ENCODE measurements around the gene PPARD. TPM values are rescaled to one million over a fixed set of nuclear protein-coding genes. Genes with fewer than 3 reads are reported as not detected.
A peak's percentile ranks its signal among the peaks of the same experiment; 100 is the strongest.

The PPARD gene
- total and polyA plus RNA-seq, 8 donors, result 2.6 to 34.6 (median 17.9) TPM

GRCh38 chr6:35371494-35372262 lies 29.3 kb downstream of the PPARD start:
- 86 to 93% (median 88%) methylated on average over 8 of the region's 8 CpGs for WGBS, 5 donors
- no peak overlapping the region for H3K27ac ChIP-seq
- no peak for DNase-seq

GRCh38 chr6:35372633-35373032 lies 30.3 kb downstream of the PPARD start:
- Histone ChIP-seq H3K27me3 (no peaks in the 10 kb centered on the region), H3K4me1 (peaks cover 10 to 62% (median 32%) of the 10 kb centered on the region in 4 donors), H3K36me3 (no peaks in the 10 kb centered on the region)

More at GRCh38 chr6:35371494-35372262, 29.3 kb downstream of the PPARD start:
- TF ChIP-seq, protein P1, sequence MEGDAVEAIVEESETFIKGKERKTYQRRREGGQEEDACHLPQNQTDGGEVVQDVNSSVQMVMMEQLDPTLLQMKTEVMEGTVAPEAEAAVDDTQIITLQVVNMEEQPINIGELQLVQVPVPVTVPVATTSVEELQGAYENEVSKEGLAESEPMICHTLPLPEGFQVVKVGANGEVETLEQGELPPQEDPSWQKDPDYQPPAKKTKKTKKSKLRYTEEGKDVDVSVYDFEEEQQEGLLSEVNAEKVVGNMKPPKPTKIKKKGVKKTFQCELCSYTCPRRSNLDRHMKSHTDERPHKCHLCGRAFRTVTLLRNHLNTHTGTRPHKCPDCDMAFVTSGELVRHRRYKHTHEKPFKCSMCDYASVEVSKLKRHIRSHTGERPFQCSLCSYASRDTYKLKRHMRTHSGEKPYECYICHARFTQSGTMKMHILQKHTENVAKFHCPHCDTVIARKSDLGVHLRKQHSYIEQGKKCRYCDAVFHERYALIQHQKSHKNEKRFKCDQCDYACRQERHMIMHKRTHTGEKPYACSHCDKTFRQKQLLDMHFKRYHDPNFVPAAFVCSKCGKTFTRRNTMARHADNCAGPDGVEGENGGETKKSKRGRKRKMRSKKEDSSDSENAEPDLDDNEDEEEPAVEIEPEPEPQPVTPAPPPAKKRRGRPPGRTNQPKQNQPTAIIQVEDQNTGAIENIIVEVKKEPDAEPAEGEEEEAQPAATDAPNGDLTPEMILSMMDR (IDR thresholded peaks at IDR 0.05), result no peak
- no peak for TF ChIP-seq POLR2AphosphoS5 (IDR thresholded peaks at IDR 0.05)
- Histone ChIP-seq H3K4me3 (no peak overlapping the region), H3K36me3 (no peaks in the 10 kb centered on the region), H3K9me3 (no peaks in the 10 kb centered on the region), H3K27me3 (no peaks in the 10 kb centered on the region), H3K4me1 (peaks cover 10 to 53% (median 29%) of the 10 kb centered on the region in 4 donors)
- intact Hi-C loops (cut with DNase I; ENCODE audit: low total_unique reads), result no loop called here

GRCh38 chr6:35376281-35376680 lies 33.9 kb downstream of the PPARD start:
- no peak for TF ChIP-seq POLR2AphosphoS5 (IDR thresholded peaks at IDR 0.05)
- no peak for TF ChIP-seq EP300 (IDR thresholded peaks at IDR 0.05)
- no peak for TF ChIP-seq POLR2A (IDR thresholded peaks at IDR 0.05)
- TF ChIP-seq, protein P1 (IDR thresholded peaks at IDR 0.05), result no peak
- H3K27ac ChIP-seq, result peak overlapping the region in 3 of 5 donors; percentile 2 to 52 (median 45)
- WGBS, 5 donors, result 59 to 98% (median 92%) methylated on average over 2 of the region's 2 CpGs
- H3K4me1 ChIP-seq, result peaks cover 0 to 40% (median 18%) of the 10 kb centered on the region in 4 donors
- H3K27me3 ChIP-seq, result no peaks in the 10 kb centered on the region
- H3K4me3 ChIP-seq, result no peak overlapping the region
- peaks cover 0 to 5% (median 0%) of the 10 kb centered on the region in 4 donors for H3K36me3 ChIP-seq
- H3K9me3 ChIP-seq, result no peaks in the 10 kb centered on the region
- intact Hi-C loops (cut with DNase I; ENCODE audit: low total_unique reads), result no loop called here
- DNase-seq, result no peak

More at GRCh38 chr6:35372633-35373032, 30.3 kb downstream of the PPARD start:
- H3K4me3 ChIP-seq, result no peak overlapping the region
- H3K27ac ChIP-seq, result no peak overlapping the region
- no peak for DNase-seq
- intact Hi-C loops (cut with DNase I; ENCODE audit: low total_unique reads), result no loop called here
- TF ChIP-seq POLR2A (IDR thresholded peaks at IDR 0.05) (no peak), POLR2AphosphoS5 (IDR thresholded peaks at IDR 0.05) (no peak), EP300 (IDR thresholded peaks at IDR 0.05) (no peak)
- TF ChIP-seq, protein P1 (IDR thresholded peaks at IDR 0.05), result no peak
- H3K9me3 ChIP-seq, result no peaks in the 10 kb centered on the region

DNA sequence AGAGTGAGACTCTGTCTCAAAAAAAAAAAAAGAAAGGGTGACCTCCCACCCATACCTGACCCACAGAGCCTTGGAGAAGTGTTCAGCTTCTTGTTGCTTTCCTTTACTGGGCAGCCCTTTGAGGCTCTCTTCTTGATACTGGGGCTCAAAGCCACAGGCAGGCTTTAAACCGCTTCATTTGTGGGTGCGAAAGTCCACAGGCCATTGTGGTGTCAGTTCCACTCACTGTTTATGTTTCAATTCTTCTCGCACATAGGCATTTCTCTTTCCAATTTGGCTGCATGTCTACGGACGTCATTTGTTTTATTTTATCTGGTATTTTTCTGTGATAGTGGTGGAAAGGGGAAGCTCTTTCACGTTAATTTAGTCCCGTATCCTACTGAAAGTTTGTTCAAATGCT lies 34.6 kb downstream of the PPARD start:
- Histone ChIP-seq H3K4me3 (no peak overlapping the region), H3K4me1 (peaks cover 0 to 33% (median 15%) of the 10 kb centered on the region in 4 donors), H3K36me3 (peaks cover 0 to 5% (median 0%) of the 10 kb centered on the region in 4 donors), H3K27me3 (no peaks in the 10 kb centered on the region), H3K27ac (peak overlapping the region in 3 of 5 donors; percentile 2 to 52 (median 45)), H3K9me3 (no peaks in the 10 kb centered on the region)
- intact Hi-C loops (cut with DNase I; ENCODE audit: low total_unique reads), result no loop called here
- WGBS, 5 donors, result 30 to 62% (median 55%) methylated on average over 7 of the region's 7 CpGs
- TF ChIP-seq, protein P1 (IDR thresholded peaks at IDR 0.05), result no peak
- TF ChIP-seq EP300 (IDR thresholded peaks at IDR 0.05), result no peak
- no peak for TF ChIP-seq POLR2AphosphoS5 (IDR thresholded peaks at IDR 0.05)
- no peak for TF ChIP-seq POLR2A (IDR thresholded peaks at IDR 0.05)
- DNase-seq, result no peak
